ENCODE measurements around the gene ARFIP2.

- TF ChIP-seq CTCF (IDR thresholded peaks at IDR 0.05; ENCODE audit: insufficient read depth, low read length, poor library complexity, severe bottlenecking) (no peak), EZH2phosphoT487 (conservative IDR thresholded peaks at IDR 0.05; ENCODE audit: low read length) (no peak)
These were observed 21.3 kb upstream of the ARFIP2 start for GRCh38 chr11:6502382-6502781.

Data from SU-DHL-6 (cell line).